SU-DHL-6 (cell line): ENCODE measurements around the gene SP2.

Experiments used
- EZH2phosphoT487 ChIP-seq: fragments of 200-600 bp; sonication (generic), shearing (Covaris generic); conservative IDR thresholded peaks from 2 replicates; pipeline ENCODE4 v1.6.1; 2018; ENCODE audit warnings: mild to moderate bottlenecking, antibody characterized with exemption, low read length, moderate library complexity, mixed read lengths
- TF ChIP-seq, protein P1 (sequence below): fragments of 200-600 bp; sonication (generic); IDR thresholded peaks from one replicate; pipeline ENCODE4 v1.5.1; 2017; ENCODE audit warnings: antibody characterized with exemption, mild to moderate bottlenecking, low read length, moderate library complexity; ENCODE audit not compliant: insufficient read depth, poor library complexity, severe bottlenecking

DNA sequence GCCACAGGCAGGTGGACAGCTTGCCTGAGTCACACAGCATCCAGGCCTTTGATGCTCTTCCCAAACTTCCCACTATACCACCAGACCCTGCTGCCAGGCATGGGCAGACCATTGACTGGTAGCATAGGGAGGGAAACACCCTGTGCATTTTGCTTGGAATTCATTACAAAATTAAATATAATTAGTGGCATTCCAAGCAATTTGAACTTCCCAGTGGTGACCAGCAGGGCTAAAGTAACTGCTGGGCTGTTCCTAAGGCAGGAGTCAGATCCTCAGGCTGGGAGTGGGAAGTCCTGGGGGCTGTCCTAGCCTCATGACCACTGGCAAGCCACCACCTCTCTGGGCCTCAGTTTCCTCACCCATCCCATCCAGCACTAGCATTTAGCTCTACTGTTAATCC lies 57.9 kb downstream of the SP2 start:
- TF ChIP-seq, protein P1, sequence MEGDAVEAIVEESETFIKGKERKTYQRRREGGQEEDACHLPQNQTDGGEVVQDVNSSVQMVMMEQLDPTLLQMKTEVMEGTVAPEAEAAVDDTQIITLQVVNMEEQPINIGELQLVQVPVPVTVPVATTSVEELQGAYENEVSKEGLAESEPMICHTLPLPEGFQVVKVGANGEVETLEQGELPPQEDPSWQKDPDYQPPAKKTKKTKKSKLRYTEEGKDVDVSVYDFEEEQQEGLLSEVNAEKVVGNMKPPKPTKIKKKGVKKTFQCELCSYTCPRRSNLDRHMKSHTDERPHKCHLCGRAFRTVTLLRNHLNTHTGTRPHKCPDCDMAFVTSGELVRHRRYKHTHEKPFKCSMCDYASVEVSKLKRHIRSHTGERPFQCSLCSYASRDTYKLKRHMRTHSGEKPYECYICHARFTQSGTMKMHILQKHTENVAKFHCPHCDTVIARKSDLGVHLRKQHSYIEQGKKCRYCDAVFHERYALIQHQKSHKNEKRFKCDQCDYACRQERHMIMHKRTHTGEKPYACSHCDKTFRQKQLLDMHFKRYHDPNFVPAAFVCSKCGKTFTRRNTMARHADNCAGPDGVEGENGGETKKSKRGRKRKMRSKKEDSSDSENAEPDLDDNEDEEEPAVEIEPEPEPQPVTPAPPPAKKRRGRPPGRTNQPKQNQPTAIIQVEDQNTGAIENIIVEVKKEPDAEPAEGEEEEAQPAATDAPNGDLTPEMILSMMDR = no peak
- no peak for TF ChIP-seq EZH2phosphoT487
